Activated T-cell treated with anti-CD3 and anti-CD28 coated beads for 48 hours (primary cell): ENCODE data around the gene ZNF814.
"Not testable (repeated sequence)": the region's sequence is repeated elsewhere in the genome, so short reads cannot be mapped to it uniquely, and the experiment has no call there.

ENCODE experiments used
- DNase-seq: peaks from one replicate; pipeline ENCODE4 v3.0.0-alpha.2; 2020; ENCODE audit warnings: low read depth

ZNF814 gene

GRCh38 chr19:57816652-57817051 lies 72.2 kb downstream of the ZNF814 start:
- DNase-seq: no peak

DNA sequence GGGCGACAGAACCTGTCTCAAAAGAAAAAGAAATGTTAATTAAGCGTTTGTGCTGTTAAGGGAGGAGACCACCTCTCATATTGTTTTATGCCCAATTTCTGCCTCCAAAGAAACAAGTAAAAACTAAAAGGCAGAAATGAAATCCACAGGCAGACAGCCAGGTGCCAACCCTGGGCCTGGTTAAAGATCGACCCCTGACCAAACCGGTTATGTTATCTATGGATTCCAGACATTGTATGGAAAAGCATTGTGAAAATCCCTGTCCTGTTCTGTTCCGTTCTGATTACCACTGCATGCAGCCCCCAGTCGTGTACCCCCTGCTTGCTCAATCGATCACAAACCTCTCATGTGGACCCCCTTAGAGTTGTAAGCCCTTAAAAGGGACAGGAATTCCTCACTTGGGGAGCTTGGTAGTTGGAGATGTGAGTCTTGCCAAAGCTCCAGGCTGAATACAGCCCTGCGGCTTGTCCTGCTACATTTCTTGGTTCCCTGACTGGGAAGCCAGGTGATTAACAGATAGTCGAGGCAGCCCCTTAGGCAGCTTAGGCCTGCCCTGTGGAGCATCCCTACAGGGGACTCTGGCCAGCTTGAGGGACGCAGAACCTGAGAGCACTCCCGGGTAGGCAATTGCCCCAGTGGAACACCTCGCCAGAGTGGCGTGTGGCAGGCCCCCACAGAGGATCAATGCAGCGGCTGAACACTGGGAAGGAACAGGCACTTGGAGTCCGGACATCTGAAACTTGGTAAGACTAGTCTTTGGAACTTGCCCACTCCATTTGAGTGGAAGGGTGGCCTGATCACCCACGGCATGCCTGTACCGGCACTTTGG lies 73.4 kb downstream of the ZNF814 start:
- DNase-seq: no peak

- DNase-seq: peak; percentile 57
Observed at GRCh38 chr19:57814505-57815246, 74.2 kb downstream of the ZNF814 start, which contains the start of gene ZNF552. Gene ZNF552 (minus strand): TSS chr19:57814913. CDS start chr19:57814743, 170 bp downstream.

DNA sequence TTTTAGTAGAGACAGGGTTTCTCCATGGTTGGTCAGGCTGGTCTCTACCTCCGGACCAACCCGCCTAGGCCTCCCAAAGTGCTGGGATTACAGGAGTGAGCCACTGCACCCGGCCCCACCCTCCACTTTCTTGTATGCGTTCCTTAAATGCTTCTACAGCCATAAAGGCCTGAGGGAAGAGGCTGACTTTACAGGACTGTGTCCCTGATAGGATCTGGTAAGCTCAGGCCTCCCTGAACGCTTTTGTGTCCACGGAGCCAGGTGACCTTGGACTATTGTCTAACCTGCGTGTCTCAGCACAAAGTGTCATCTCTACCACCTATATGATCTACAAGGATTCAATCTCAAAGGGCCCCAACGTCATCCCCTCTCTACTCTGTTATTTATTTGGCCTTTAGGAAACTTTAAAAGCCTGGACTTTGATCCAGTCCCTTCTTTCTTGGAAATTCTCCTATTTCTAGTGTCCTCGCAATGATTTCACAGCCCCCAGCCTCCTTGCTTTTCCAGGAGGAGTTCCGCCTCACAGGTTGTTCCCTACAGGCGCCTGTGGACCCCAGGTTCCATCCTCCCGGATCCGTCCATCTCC lies 74.8 kb downstream of the ZNF814 start:
- no peak for DNase-seq

GRCh38 chr19:57812975-57813820 lies 75.6 kb downstream of the ZNF814 start:
- not testable (repeated sequence) for DNase-seq

- DNase-seq: no peak
Observed at GRCh38 chr19:57812226-57812625, 76.6 kb downstream of the ZNF814 start.

- DNase-seq: not testable (repeated sequence)
Observed at GRCh38 chr19:57810410-57811295, 78.2 kb downstream of the ZNF814 start.

DNA sequence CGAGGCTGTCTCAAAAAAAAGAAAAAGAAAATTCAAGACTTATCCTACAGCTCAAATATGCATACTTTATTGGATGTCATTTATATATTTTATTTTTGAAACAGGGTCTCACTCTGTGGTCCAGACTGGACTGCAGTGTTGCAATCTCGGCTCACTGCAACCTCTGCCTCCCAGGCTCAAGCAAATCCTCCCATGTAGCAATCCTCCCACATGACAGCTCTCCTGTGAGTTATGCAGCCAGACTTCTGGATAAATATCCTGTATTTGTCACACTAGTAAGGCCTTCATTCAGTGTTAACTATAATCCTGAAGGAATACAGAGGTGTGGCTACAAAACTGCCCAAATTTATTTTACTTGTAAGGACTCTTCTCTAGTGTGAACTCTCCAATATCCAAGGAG lies 81.3 kb downstream of the ZNF814 start:
- no peak for DNase-seq

GRCh38 chr19:57803594-57804325 lies 85.1 kb downstream of the ZNF814 start:
- no peak for DNase-seq

DNA sequence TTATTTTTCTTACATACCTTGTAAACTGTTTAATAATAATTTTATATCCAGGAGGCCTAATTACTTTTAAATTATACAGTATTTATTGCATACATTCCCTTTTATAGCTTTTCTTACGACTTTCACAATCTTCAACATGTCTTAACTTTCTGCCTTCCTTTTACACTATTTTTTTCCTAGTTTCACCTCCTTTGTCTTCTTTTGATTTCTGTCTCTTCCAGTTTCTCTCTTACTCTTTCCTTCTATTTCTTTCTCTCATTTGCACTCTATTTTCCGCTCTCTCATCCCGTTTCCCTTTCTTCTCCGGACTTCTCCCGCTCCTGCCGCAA lies 85.6 kb downstream of the ZNF814 start:
- no peak for DNase-seq

DNA sequence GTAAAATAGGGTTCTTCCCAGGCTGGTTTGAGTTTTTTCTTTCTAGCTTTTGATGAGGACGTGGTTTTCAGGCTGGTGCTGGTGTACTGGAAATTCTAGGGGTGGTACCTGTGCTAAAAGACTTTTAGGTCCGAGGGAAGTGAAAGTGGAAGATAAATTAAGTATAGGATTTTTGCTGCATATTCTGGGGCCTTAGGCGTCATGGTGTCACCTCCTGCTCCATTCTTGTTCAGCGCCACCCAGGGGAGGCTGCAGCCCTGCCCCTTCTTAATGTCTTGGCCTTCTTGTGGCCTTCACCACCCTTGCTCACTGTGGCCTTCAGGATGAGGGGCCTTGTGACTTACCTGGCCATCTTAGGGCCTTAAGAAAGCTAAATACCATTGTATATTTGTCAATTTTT lies 86.6 kb downstream of the ZNF814 start:
- no peak for DNase-seq

DNA sequence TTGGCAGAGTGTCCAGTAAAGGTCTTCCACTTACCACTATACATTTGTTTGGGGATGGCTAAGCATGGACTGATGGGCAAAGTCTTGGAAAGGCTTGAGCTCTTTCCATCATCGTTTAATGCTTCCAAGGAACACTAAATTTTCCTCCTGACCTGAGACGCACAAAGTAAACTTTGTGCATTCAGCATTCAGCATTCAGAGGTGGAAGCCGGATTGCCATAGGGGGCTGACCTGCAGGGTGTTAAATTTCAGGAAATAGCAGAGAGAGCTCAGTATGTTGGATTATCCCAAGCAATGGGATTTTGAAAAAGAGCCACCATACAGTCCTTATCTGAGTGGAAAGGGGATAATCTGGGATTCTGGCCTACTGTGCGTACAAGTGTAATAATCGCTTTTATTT lies 88.1 kb downstream of the ZNF814 start:
- DNase-seq: no peak
